Astrocyte of the hippocampus (primary cell): ENCODE results near the gene ARMC7.
A peak's percentile ranks its signal among the peaks of the same experiment; 100 is the strongest.
"Not testable (repeated sequence)": the region's sequence is repeated elsewhere in the genome, so short reads cannot be mapped to it uniquely, and the experiment has no call there.

ENCODE experiments used
- DNase-seq: peaks from one replicate; pipeline ENCODE4 v3.0.0; 2011; ENCODE audit warnings: low read depth, low spot score

Gene ARMC7

DNA sequence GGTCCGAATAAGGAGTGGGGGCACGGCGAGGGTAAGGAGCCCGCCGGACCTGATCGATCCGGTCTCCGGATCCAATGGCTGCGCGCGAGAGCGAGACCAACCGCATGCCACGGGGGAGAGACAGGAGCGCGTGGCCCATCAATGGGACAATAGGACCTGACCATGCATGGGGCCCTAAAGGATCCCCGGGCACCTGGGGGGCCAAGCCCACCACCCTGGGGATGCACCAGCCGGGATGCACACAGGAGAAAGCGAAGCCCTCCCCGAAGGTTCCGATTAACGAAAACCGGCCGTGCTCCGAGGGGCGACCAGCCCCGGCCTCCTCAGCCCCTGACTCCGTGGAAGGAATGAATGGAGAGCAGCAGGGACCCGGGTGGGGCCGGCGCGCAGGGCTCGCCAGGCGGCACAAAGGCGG is 44.0 kb downstream of the ARMC7 start:
- peak; percentile 43 for DNase-seq

DNA sequence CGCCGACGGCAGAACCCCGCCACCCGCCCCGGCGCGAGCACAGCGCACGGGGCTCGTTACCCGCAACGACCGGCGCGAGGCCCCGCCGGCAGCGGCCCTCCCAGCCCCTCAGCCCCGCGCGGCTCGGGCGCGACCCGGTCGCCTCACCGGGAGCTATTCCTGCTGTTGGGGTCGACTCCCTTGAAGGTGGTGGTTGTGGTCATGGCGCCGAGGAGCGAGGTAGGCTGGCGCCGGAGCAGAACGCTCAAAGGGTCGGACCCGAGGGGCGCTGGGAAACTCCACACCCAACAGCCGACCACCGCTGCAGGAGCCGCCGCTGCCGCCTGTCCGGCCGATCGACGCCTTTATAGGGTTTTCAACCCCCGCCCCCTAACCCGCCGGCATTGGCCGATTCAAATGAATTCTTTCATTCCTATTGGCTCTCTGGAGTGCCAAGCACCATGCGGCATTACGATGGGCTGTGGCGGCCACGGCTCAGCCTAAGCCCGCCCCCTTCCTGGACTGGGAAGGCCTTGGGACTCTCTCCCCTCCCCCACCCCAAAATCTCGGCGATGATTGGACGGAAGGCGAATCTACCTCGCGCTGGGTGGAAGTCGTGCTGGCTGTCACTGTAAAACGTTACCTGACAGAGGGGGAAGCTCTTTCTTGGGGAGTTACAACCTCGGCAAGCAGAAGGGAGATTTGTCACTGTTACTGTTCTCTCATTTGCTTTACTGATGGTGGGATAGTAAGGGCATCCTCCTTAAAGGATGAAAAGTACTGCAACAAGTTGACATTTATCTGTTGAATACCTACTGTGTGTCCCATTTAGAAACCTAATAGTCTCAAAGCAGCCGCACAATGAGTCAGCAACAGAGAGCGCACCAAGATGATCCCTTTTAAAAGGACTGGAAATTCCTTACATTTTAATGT is 44.7 kb downstream of the ARMC7 start, which contains the start of gene JPT1:
Gene JPT1, minus strand, starts transcription at position 318 of the 912 bp plus-strand sequence. Its CDS starts 115 bp downstream, at position 203.
- peak; percentile 100 for DNase-seq

DNA sequence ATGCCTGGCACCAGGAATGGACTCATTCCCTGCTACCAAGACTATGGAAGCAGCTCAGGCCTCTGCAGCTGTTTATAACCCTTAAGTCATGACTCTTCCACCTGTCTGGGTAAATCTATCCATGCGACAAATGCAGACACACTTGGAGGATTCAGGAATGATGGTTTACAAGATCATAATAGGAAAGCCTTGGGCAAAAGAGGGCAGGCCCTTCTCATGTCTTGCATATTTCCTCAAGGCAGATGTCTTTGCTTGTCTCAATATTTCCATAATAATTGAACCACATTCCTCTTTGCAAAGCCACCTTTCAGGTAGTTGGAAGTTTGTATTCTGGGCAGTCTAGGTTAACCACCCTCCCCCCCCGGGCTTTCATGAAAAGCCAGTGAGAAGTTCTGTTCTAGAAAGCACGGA is 45.4 kb downstream of the ARMC7 start:
- DNase-seq, result no peak

DNA sequence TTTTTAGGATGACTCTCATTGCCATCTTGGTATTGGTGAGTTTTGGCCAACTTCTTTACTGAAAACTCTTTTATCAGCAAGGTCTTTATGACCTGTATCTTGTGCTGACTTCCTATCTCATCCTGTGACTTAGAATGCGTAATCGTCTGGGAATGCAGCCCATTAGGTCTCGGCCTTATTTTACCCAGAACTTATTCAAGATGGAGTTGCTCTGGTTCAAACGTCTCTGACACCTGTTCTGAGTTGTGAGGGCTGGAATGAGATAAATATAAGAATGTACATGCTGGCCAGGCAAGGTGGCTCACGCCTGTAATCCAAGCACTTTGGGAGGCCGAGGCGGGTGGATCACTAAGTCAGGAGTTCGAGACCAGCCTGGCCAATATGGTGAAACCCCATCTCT is 48.7 kb downstream of the ARMC7 start:
- not testable (repeated sequence) for DNase-seq

DNA sequence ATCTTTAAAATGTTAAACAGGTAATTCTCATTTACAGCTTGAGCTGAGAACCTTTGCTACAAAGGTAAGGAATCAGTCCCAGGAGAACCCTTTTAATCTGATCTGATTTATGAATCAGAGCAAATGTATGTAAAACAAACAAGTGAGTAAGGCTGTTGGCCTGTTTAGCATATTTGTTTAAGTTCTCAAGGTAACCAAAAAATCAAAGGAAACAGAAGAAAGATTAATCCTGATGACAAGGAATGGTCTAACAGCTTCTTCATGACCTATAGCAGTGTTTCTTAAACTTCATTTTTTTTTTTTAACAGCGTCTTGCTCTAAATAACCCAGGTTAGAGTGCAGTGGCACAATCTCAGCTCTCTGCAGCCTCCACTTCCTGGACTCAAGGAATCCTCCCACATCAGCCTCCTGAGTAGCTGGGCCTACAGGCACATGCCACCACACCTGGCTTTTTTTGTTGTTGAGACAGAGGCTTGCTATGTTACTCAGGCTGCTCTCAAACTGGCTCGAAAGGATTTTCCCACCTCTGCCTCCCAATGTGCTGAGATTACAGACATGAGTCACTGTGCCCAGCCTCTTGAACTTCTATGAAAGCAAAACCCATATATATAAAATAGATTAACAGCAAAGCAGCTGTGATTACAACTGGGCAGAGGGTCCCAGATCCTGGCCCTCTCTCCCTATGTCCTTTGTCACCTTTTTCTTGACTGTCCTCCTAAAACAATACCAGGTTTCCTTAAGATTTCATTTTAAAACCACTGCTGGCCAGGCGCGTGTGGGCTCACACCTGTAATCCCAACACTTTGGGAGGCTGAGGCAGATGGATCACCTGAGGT is 49.6 kb downstream of the ARMC7 start:
- DNase-seq, result peak; percentile 15

DNA sequence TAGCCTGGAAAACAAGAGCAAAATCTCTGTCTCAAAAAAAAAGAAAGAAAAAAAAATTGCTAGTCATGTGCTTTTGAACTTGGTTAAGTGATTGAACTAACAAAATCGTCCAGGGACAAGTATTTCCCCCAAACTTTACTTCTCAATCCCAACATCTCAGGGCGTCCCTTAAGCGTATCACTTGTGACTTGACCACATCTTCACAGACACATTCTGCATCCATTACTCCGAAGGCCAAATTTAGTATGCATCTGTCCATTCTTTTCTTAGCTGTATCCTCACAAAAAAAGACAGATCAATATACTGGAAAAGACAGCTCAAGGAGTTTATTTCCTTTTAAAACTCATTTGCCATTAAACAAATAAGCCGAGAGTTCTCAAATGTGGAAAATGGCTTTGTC is 50.4 kb downstream of the ARMC7 start:
- no peak for DNase-seq

DNA sequence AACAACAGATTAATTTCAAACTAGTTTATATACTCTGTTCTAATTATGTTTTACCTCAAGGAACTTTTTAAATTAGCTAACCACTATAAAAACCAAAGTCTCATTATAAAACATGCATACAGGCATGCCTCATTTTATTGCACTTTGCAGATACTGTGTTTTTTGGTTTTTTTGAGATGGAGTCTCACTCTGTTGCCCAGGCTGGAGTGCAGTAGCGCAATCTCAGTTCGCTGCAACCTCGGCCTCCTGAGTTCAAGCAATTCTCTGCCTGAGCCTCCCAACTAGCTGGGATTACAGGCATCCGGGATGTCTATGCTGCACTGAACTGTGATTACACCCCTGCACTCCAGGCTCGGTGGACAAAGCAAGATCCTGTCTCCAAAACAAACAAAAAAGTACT is 53.3 kb downstream of the ARMC7 start:
- no peak for DNase-seq

DNA sequence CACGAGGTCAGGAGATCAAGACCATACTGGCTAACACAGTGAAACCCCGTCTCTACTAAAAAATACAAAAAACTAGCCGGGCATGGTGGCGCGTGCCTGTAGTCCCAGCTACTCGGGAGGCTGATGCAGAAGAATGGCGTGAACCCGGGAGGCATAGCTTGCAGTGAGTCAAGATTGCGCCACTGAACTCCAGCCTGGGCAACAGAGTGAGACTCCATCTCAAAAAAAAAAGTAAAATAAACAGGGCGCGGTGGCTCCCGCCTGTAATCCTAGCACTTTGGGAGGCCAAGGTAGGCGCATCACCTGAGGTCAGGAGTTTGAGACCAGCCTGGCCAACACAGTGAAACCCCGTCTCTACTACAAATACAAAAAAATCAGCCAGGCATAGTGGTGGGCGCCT is 54.8 kb downstream of the ARMC7 start:
- not testable (repeated sequence) for DNase-seq

DNA sequence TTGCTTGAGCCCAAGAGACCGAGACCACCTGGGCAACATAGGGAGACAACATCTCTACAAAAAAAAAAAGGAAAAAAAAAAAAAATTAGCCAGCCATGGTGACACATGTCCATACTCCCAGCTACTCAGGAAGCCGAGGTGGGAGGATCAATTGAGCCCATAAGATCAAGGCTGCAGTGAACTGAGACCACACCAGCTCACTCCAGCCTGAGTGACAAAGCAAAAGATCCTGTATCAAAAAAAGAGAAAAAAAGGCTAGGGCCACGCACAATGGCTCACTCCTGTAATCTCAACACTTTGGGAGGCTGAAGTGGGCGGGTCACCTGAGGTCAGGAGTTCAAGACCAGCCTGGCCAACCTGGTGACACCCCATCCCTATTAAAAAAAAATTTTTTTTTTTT is 59.2 kb downstream of the ARMC7 start:
- DNase-seq, result no peak

DNA sequence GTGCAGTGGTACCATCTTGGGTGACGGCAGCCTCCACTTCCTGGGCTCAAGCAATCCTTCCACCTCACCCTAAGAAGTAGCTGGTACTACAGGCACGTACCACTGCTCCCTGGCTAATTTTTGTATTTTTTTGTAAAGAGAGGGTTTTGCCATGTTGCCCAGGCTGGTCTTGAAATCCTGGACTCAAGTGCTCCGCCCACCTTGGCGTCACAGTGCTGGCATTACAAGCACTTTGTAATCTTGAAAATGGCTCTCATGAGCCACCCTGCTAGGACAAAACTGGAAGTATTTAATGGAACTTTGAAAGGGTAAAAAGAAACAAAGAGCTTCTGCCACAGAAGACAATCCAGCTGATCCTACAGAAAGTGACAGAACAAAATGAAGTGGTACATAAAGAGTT is 63.8 kb downstream of the ARMC7 start:
- no peak for DNase-seq

DNA sequence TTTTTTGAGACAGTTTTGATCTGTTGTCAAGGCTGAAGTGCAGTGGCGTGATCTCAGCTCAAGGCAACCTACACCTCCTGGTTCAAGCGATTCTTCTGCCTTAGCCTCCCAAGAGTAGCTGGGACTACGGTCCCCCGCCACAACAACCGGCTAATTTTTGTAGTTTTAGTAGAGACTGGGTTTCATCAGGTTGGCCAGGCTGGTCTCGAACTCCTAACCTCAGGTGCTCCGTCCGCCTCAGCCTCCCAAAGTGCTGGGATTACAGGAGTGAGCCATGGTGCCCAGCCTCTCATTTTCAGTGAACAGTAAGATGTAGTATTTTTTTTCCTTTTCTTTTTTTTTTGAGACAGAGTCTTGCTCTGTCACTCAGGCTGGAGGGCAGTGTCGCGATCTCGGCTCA is 65.2 kb downstream of the ARMC7 start:
- no peak for DNase-seq

DNA sequence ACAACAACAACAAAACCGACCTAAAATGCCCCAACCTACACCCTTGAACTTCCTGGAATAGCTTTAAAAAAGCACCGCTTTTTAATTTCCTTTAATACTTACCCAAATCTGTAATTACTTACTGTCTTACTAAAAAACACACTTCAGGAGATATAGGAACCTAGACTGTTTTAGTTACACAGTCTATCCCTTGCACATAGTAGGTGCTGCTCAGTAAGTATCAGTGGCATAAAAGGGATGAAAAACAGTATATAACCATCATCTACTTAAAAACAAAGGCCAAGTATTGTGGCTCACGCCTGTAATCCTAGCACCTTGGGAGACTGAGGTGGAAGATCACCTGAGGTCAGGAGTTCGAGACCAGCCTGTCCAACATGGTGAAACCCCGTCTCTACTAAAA is 66.9 kb downstream of the ARMC7 start:
- DNase-seq, result no peak

DNA sequence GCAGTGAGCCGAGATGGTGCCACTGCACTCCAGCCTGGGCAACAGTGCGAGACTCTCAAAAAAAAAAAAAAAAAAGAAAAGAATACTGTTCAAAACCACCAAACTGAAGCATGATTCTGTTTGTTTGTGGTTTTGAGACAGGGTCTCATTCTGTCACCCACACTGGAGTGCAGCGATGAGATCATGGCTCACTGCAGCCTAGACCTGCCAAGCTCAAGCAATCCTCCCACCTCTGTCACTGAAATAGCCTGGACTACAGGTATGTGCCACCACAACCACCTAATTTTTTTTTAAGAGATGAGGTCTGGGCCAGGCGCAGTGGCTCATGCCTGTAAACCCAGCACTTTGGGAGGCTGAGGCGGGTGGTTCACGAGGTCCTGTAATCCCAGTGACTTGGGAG is 68.7 kb downstream of the ARMC7 start:
- DNase-seq, result peak; percentile 18
